GM18870 (cell line): ENCODE data around the gene EXT2.

Experiments used
- ATAC-seq: cut with Tn5 transposase; IDR thresholded peaks from one replicate; pipeline ENCODE4 v1.9.1; 2021; ENCODE audit warnings: moderate library complexity; ENCODE audit not compliant: unreplicated experiment

The EXT2 gene

DNA sequence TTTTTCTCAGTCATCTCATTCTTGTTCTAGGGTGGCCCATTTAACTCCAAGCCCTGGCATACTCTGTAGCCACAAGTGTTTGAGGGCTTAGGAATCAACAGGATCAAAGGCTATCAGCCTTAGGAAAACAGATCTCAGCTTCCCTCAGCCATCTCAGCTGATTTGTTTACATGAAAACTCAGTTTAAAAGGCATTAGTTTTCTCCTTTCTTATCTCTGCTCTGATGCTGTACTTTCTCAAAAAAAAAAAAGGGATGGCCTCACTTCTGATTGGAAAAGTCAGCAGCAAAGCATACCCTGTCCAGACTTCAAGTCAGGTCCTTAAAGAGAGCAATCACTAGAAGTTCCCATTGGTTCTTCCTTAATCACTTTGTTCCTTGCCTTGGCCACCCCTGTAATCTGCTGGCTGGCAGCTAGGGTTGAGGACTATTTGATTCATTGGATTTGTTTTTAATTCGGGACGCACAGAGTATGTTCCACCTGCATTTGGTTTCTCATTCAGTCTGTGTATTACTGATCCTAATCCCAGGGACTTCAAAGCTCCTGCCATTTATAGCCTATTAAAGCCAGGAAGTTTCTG is 102.8 kb downstream of the EXT2 start:
- no peak for ATAC-seq

DNA sequence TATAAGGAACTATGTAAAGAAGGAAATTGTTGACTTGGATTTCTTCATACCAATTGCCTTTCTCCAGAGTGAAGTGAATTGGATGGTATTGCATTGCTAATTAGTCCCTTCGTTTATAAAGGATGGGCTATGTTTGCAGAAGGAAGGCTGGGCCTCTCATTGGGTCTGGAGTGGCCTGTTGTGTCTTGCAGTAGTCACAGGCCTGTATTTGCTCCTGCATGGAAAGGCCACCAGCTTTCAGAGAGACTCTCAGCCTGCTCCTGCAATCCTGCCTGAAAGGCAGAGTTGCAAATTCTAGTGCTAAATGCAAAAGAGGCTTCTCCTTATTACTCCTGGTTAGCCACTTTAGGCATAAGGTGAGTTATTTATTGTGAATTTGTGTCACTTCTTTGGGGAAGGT is 103.8 kb downstream of the EXT2 start:
- ATAC-seq: no peak

DNA sequence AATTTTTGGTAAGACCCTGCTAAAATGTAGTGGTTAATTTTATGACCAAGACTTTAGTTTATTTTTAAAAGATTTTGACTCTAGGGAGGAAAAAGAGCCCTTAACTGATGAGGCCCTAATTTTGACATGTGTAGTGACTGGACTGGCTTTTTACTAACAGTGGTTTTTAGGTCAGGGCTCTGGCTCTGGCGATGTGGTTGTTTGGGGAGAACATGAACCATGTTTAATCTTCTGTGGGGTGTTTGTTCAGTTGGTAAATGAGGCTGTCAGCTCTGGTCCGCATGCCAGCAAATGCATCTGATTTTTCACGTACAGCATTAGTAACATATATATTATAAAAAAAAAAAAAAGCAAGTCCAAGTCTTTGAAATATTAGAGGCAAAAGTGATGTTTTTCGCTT is 104.3 kb downstream of the EXT2 start:
- no peak for ATAC-seq

DNA sequence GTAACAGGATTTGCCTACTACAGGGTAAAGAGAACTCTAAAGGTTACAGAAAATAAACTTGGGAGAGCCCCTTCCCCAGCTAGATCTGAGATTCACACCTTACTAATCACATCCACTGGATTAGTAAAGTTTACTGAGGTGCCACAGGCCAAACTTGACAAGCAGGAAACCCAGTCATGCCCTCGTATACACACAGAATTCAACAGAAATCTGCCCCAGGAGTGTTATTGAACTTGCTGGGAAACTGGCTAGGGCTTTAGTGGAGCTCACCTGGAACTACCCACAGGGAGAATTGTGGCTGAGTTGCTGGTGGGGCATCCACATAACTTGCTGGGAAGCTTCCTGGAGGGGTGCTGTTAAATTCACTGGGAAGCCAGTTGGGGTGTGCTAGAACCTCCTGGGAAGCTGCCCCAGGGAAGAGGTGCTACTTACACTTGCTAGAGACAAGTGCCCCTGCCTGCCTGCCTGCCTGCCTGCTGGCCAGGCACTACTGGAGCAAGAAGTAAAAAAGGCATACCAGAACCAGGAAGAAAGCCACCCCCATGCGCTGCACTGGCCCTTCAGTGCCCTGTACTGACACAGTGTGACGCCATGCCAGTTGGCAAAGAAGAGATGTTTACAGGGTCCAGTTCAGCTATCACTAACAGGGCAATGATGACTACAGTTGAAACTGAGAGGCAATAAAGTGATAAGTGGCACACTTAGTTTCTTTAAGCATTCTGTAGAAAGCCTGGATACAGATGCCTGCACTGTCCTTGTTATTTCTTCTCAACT is 108.0 kb downstream of the EXT2 start:
- no peak for ATAC-seq

DNA sequence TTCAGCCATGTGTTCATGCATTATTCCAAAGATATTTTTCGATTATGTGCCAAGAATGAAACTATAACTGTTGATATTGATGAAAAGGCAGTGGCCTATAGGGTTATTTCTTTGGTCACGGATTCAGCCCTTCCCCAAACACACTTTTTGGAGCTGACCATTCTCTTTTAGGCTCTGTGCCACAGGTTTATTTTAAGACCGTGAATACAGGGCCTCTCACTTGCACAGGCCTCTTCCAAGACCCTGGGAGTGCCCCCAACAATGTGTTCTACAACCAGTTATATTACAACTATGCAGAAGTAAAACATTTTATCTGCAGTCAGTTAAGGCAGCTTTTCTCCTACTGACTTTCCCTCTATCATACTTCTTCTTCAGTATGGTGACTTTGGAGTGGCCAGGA is 109.9 kb downstream of the EXT2 start:
- no peak for ATAC-seq

DNA sequence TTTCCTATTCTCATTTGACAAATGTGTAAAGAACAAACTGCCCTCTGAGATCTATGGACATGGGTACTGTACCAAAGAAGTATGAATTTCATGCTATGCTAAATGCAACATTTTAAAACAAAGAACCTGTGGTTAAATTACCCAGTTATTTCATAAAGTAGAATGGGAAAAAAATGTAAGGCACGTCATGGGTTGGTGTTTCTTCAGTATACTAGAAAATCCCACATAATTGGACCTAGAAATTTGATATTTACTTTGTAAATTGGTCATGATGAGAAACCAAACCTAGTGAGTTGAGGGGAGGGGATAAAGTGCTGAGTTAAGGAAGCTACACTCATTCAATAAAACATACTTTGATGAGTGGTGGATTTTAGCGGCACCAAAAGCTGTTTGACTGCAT is 110.4 kb downstream of the EXT2 start:
- ATAC-seq: no peak

DNA sequence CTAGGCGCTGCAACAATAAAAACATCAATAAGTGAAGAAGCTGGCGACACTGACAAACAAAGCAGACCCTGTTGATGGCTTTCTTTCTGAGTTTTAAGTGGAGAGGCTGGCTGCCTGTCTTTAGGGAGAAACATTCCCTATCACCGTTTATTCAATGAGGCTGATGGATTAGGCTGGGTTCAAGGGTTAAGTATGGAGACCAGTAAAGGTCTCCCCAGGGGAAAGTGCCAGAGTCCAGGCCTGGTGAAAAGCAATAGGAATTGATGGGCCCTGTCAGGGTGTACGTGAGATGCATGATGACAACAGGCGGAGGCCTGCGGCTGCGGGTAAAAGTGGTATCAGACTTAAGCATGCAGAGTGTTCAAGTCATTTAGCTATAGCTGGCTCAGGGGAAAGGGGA is 111.8 kb downstream of the EXT2 start:
- no peak for ATAC-seq

DNA sequence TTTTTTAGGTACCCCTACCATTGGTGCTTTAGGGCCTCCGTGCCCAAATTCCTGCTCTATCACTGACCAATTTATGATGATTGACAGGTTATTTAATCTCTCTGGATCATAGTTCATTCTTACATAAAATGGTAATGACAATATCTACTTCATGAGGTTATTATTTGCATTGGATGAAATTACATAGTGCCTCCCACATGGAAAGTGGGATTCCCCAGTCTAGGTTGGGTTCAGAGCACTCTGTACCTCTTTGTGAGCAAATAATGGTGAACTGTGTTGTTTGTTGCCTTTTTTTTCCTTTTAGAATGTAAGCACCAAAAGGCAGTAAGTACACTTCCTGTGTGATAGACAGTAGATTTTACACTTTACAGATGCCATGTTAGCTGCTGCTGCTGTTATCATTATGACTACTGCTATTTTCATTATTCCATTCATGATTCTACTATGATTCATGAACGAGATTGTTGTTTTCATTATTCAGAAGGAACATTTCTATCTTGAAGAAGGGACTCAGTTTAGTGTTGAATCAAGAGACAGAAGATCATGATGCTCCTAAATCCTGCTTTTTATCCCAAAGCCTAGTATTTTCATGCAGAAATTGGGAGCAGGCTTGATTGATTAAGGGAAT is 113.6 kb downstream of the EXT2 start:
- no peak for ATAC-seq

DNA sequence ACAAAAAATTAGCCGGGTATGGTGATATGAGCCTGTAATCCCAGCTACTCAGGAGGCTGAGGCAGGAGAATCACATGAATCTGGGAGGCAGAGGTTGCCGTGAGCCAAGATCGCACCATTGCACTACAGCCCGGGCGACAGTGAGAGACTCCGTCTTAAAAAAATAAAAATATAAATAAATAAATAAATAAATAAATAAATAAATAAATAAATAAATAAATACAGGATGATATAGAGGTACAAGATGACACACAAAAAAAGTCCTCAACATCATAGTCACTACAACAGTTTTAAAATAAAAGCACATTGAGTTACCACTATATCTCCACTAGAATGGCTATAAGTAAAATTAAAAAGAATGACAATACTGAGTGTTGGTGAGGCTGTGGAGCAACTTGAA is 116.7 kb downstream of the EXT2 start:
- ATAC-seq: no peak

DNA sequence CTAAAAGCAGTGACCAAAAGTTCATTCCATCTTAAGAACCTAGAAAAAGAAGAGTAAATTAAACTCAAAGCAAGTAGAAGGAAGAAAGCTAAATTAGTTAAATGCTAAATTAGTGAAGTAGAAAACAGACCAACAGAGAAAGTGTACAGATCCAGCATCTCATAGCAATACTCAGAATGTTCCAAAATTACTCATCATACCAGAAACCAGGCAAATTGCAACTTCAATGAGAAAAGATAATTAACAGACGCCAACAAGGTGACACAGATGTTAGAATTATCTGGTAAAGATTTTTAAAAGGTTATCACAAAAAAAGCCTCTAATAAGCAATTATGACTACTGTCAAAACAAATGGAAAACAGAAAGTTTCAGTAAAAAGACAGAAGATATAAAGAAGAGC is 117.7 kb downstream of the EXT2 start:
- no peak for ATAC-seq

DNA sequence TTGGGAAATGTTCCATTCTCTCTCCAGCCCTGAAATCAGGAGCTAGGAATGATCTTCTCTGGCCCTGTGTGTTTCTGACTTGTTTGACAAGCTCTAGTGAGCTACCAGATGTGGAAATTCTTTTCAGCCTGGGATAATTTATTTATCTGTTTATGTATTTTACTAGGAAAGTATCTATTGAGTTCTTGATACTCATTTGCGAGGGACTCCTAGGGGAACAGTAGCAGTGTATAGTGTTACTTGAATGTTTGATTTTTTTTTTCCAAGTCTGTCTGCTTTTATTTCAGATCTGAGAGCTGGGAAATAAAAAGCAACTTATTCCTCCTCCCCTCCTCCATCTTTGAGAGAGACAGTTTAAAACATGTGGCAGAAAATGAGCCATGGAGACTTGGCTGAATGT is 122.0 kb downstream of the EXT2 start:
- no peak for ATAC-seq

DNA sequence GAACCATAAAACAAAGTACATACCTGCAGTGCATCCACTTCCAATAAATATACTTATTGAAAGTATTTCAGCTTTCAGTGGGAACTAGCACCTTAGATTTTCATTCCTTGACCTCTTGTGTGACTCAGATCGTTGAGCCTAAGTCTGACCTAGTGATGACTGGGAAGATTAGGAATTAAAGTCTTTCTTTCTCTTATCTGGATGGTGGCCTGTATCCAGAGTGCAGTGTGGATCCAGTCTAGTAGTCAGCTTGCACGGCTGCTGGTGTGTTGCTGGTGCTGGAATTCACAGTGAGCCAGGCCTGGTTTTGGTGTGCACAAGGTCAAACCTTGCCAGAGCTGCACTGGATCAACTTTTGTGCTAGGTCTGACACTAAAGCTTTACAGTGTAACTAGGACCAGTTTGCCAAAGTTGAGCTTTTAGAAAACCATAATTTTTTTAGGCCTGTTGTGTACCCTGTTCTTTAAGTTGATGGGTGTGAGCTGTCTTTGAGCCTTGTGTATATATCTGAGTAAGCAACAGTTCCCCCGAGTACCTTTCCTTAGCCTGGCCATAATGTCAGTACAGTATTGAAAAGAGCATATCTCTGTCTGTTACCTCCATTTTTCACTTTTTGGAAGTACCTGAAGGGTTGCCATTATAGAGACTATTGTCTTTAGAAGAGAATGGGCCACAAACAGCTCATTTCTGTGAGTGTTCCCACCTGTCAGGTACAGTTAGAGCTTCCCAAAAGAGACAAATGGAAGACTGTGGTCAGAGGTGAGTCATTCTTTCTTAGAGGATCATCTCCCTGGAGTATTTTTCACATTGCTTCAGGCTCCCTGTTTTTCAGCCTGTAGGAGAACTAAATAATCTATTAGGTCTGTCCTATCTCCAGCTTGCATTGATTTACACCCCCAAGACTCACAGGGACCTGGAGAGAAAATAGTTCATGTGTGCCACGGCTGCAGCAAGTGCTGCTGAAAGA is 124.6 kb downstream of the EXT2 start:
- no peak for ATAC-seq

DNA sequence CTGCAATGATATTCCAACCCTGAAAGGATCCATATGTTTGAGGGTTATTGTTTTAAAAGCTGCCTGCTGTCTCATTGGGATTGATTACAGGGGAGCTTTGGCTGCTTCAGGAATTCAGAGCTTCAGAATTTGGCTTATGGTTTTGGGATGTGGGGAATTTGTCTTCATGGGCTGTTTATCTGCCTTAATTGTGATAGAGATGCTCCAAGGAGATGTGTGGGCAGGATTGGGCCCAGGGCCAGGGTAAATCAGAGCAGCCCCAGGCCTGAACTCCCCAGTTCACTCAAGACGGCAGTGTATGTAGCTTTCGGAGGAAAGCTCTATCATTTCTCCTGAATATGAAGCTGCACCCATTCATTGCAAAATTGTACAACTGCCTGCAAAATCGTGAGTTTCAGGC is 126.0 kb downstream of the EXT2 start:
- no peak for ATAC-seq

DNA sequence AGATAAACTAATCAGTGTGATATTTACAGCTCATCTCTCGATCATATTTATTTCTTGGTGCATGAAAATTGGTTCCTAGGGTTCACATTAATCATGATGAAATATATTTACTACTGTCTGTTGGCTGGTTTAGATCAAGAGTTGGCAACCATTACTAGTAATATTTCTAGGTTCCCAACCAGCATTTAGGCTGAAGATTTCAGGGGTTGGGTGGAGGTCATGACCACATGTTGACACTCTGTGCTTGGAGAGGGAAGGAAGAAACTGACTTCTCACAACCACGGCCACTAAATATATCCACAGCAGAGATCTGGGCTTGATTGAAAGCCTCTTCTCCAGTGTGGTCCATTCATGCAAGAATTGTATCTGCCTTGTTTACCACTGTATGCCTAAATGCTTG is 126.5 kb downstream of the EXT2 start:
- ATAC-seq: no peak

DNA sequence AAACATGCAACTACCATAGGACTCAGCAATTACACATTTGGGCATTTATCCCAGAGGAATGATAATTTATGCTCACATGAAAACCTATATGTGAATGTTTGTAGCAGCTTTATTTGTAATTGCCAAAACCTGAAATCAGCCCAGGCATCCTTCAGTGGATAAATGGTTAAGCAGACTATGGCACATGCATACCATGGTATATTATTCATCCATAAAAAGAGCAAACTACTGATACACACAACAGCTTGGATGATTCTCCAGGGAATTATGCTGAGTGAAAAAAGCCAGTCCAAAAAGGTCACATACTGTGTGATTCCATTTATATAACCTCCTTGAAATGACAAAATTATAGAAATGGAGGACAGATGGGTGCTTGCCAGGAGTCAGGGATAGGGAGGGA is 127.8 kb downstream of the EXT2 start:
- ATAC-seq: no peak

DNA sequence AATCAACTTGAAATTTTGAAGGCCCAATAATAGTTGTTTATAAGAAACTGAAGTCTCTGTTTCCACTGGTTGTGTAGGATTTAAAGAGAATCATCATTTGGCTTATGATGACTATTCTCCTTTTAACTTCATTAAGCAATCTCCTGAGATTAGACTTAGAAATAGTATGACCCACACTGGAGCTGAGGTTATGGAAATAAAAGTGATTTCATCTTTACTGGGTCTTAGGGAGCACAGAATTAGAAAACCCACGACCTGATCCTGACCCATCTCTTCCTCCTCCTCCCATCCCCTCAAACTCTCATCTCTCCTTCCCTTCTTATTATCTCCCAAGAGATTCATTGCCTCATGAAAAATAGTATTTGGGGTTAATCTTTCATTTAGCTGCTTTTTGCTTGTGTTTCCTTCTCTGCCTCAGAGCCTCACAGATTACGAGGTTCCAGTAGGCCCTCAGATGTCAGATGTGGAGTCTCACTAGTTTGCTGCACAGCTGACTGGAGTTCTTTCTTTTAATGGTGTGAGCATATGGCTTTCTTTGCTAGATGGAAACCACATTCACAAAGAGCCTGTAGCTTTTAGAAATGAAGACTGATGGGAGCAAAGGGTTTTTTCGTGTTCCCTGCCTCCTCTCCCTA is 129.5 kb downstream of the EXT2 start:
- ATAC-seq: no peak

DNA sequence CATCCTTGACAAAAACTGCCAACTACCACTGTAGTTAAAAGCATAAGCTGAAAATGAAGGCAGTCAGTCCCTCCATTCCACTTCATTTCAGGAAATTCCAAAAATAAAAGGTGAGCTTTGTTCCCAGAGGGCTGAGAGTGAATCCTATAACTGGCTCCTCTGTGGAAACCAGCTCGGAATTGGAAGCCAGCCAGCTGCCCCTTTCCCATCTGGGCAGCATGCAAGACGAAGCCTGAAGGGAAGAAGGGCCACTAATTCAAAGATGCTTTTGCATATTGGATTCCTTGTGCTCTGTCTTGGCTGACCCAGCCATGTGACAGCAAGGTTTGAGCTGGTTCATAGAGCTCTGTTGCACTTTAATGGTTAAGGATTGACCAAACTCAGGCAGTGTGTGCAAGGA is 131.0 kb downstream of the EXT2 start:
- no peak for ATAC-seq

DNA sequence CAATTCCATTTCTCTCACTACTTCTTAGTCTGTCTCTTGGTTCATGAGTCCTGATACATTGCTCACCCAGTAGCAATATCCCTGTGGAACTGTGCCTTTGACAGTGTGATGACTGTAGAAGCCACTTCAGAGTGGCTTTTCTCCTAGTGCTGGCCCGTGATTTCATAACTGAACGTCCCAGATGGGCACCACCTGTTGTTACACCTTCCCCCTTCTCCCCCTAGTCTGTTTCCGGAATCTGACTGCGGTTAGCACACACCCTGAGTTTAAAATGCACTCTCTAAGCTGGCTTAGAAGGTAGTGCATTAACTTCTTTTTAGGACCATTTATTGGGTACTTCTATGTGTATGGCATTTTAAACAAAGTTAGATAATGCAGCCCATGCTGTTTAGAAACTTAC is 131.5 kb downstream of the EXT2 start:
- ATAC-seq: no peak

DNA sequence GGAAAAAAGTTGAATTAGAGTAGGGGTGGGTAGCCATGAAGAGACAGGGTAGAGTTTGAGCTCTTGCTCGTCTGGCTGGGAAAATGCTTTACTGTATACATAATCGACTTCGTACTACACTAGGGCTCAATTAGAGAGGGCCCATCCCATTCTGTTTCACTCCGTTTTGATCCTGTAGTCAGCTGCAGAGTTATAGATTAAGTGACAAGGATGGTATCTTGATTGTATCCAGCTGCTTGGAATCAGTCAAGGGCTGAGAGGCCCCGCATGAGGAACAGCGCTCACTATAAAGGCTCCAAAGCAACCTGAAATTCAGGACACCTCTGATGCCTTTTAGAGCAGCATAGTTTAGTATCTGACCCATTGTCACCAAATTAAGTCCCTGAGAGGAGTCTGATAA is 132.9 kb downstream of the EXT2 start:
- no peak for ATAC-seq

DNA sequence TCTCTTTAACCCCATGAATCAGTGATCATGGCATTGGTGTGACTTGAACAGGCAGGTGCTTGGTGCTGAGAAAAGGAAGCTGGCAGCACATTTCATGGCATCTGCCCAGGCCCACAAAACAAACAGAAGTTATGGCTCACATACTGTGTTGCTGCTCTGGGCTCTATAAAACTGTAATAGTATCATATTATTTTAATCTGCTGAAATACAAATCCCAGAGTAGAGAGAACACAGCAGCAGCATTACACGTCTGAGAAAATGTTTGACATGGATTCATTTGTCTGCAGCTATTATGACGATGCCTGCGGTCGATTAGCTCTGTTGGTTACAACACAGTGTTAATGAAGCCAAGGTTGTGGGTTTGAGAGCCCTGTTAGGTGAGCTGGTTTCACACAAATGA is 133.6 kb downstream of the EXT2 start:
- no peak for ATAC-seq

DNA sequence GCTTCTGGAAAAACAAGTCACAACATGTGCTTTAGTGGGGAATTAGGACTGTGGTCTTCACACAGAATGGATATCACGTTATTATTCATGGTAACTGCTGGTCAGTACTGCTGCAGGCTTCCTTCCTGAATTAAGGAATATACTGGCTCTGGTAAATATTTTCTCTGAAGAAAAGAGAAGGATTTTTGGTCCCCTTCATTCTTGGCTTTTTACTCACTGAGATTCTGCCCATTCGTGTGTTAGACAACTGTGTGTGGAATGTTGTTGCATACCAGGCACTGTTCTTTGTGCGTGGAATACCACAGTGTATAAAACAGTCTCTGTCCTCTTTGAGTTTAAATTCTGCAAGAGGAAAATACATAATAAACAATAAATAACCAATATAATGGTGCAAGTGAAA is 134.1 kb downstream of the EXT2 start:
- ATAC-seq: no peak
